A549 (cell line): ENCODE measurements around the gene ACSL5. TPM values are rescaled to one million over a fixed set of nuclear protein-coding genes. Genes with fewer than 3 reads are reported as not detected.

ENCODE experiments used
- ATAC-seq, 2 experiments: fragments of 200-7000 bp in 1 of 2; fragments of >200 bp in 1 of 2; cut with Nextera tagmentation in 1 of 2; cut with Tn5 transposase in 1 of 2; 3 replicates each; pipeline versions ENCODE4 v1.8.0 to v1.9.1; 2018 to 2020; ENCODE audit warnings: mild to moderate bottlenecking in 1 of 2, moderate library complexity in 1 of 2
- CTCF ChIA-PET: fragments of 300-600 bp; sonication (Branson Sonifier 250); formaldehyde crosslinking; extraction: SDS; loops from one replicate; lab custom pipeline; 2021; ENCODE audit warnings: antibody characterized with exemption, inconsistent platforms; lab: Yijun Ruan, JAX
- POLR2A ChIA-PET: fragments of 350-600 bp; formaldehyde crosslinking; extraction: SDS; loops from one replicate; lab custom pipeline; 2021; ENCODE audit warnings: antibody characterized with exemption, inconsistent platforms; lab: Yijun Ruan, JAX
- DNase-seq, 2 experiments: peaks; one replicate each; pipeline versions ENCODE4 v3.0.0 to v3.0.0-alpha.2; 2011 to 2016; ENCODE audit warnings: low read depth in 1 of 2, low spot score in 1 of 2
- FAIRE-seq: peaks from 2 replicates; lab custom pipeline; 2011; peaks lifted over from hg19 to GRCh38; lab: Jason Lieb, UNC
- H3K27ac ChIP-seq, 2 experiments: fragments of >200 bp; sonication (Bioruptor Twin); formaldehyde crosslinking; 3 replicates each; pipeline ENCODE4 v1.5.1; 2016 to 2017
- H3K4me1 ChIP-seq: fragments of >200 bp; sonication (Bioruptor Twin); formaldehyde crosslinking; 3 replicates; pipeline ENCODE4 v1.6.1; 2016
- H3K4me2 ChIP-seq: fragments of >200 bp; sonication (Bioruptor Twin); formaldehyde crosslinking; 3 replicates; pipeline ENCODE4 v1.6.1; 2016
- H3K4me3 ChIP-seq: fragments of >200 bp; sonication (Bioruptor Twin); formaldehyde crosslinking; 3 replicates; pipeline ENCODE4 v1.5.1; 2016
- H3K9me3 ChIP-seq: fragments of >200 bp; sonication (Bioruptor Twin); formaldehyde crosslinking; 3 replicates; pipeline ENCODE4 v1.6.1; 2016
- BCL3 ChIP-seq: fragments of >200 bp; sonication (Bioruptor Twin); formaldehyde crosslinking; IDR thresholded peaks from 3 replicates; pipeline ENCODE4 v1.6.1; 2016
- BHLHE40 ChIP-seq: IDR thresholded peaks from 2 replicates; pipeline ENCODE4 v1.6.1; 2012; ENCODE audit warnings: low read depth, low read length, inconsistent platforms
- CBX2 ChIP-seq: fragments of 200-600 bp; sonication (generic); IDR thresholded peaks from 2 replicates; pipeline ENCODE4 v1.6.1; 2016; ENCODE audit warnings: low read depth, mild to moderate bottlenecking, borderline replicate concordance
- CEBPB ChIP-seq, 2 experiments: fragments of >200 bp in 1 of 2; sonication (Bioruptor Twin) in 1 of 2; formaldehyde crosslinking in 1 of 2; IDR thresholded peaks; 2 replicates each; pipeline ENCODE4 v1.6.1; 2012 to 2016
- E2F6 ChIP-seq: IDR thresholded peaks from 2 replicates; pipeline ENCODE4 v1.6.1; 2012; ENCODE audit warnings: low read depth, borderline replicate concordance
- EHF ChIP-seq: fragments of 250-450 bp; sonication (Bioruptor Pico); IDR thresholded peaks from 2 replicates; pipeline ENCODE4 v1.5.0; 2020; ENCODE audit warnings: mild to moderate bottlenecking
- EHMT2 ChIP-seq: fragments of 200-600 bp; sonication (generic); IDR thresholded peaks from 2 replicates; pipeline ENCODE4 v1.6.1; 2016; ENCODE audit warnings: antibody characterized with exemption, low read depth, mild to moderate bottlenecking, moderate library complexity
- FOSB ChIP-seq: fragments of 250-450 bp; sonication (Bioruptor Pico); IDR thresholded peaks from 2 replicates; pipeline ENCODE4 v1.5.0; 2020; ENCODE audit warnings: mild to moderate bottlenecking, moderate library complexity
- HES2 ChIP-seq: fragments of >200 bp; sonication (Bioruptor Twin); formaldehyde crosslinking; IDR thresholded peaks from 2 replicates; pipeline ENCODE4 v1.6.1; 2016
- HOXA7 ChIP-seq: fragments of 250-450 bp; sonication (Bioruptor Pico); IDR thresholded peaks from 2 replicates; pipeline ENCODE4 v1.5.0; 2020; ENCODE audit warnings: mild to moderate bottlenecking, moderate library complexity
- HOXB13 ChIP-seq: fragments of 250-450 bp; sonication (Bioruptor Pico); IDR thresholded peaks from 2 replicates; pipeline ENCODE4 v1.5.0; 2020; ENCODE audit warnings: low read depth, mild to moderate bottlenecking, moderate library complexity
- HOXB5 ChIP-seq: fragments of 250-450 bp; sonication (Bioruptor Pico); IDR thresholded peaks from 2 replicates; pipeline ENCODE4 v1.5.0; 2020; ENCODE audit warnings: mild to moderate bottlenecking, moderate library complexity
- JUN ChIP-seq, 2 experiments: fragments of >200 bp; sonication (Bioruptor Twin); formaldehyde crosslinking; IDR thresholded peaks; 2 replicates in 1 of 2; 3 replicates in 1 of 2; pipeline ENCODE4 v1.6.1; 2016 to 2017
- JUNB ChIP-seq: fragments of >200 bp; sonication (Bioruptor Twin); formaldehyde crosslinking; IDR thresholded peaks from 2 replicates; pipeline ENCODE4 v1.6.1; 2016
- KDM1A ChIP-seq: fragments of 200-600 bp; sonication (generic); IDR thresholded peaks from 2 replicates; pipeline ENCODE4 v1.6.1; 2016; ENCODE audit warnings: low read depth, mild to moderate bottlenecking
- MAX ChIP-seq: IDR thresholded peaks from 2 replicates; pipeline ENCODE4 v1.6.1; 2012
- MAZ ChIP-seq: fragments of 150-350 bp; IDR thresholded peaks from 2 replicates; pipeline ENCODE4 v1.6.1; 2014; ENCODE audit warnings: antibody characterized with exemption, low read depth, low read length, borderline replicate concordance
- MYC ChIP-seq: IDR thresholded peaks from 2 replicates; pipeline ENCODE4 v1.6.1; 2012; ENCODE audit warnings: mild to moderate bottlenecking, inconsistent platforms, low read length, improper control_type of control experiment, borderline replicate concordance
- PHF8 ChIP-seq: fragments of 200-600 bp; sonication (generic); IDR thresholded peaks from 2 replicates; pipeline ENCODE4 v1.6.1; 2016; ENCODE audit warnings: low read depth, mild to moderate bottlenecking, antibody characterized with exemption, moderate library complexity, borderline replicate concordance
- POLR2A ChIP-seq: IDR thresholded peaks from 2 replicates; pipeline ENCODE4 v1.6.1; 2012; ENCODE audit warnings: mild to moderate bottlenecking, low read length
- RAD21 ChIP-seq, 2 experiments: fragments of >200 bp in 1 of 2; sonication (Bioruptor Twin) in 1 of 2; formaldehyde crosslinking in 1 of 2; IDR thresholded peaks in 1 of 2; conservative IDR thresholded peaks in 1 of 2; 2 replicates in 1 of 2; 3 replicates in 1 of 2; pipeline ENCODE4 v1.6.1; 2012 to 2018; ENCODE audit warnings: inconsistent platforms in 1 of 2
- RFX5 ChIP-seq: fragments of 450-650 bp; IDR thresholded peaks from 2 replicates; pipeline ENCODE4 v1.7.1; 2014; ENCODE audit warnings: antibody characterized with exemption, mild to moderate bottlenecking, moderate library complexity
- SMC3 ChIP-seq: fragments of >200 bp; sonication (Bioruptor Twin); formaldehyde crosslinking; IDR thresholded peaks from 3 replicates; pipeline ENCODE4 v1.6.1; 2018; ENCODE audit warnings: inconsistent platforms
- SREBF2 ChIP-seq: fragments of 450-650 bp; IDR thresholded peaks from 2 replicates; pipeline ENCODE4 v1.6.1; 2014; ENCODE audit warnings: mild to moderate bottlenecking, moderate library complexity
- TFCP2L1 ChIP-seq: fragments of 250-450 bp; sonication (Bioruptor Pico); IDR thresholded peaks from 2 replicates; pipeline ENCODE4 v1.5.0; 2021; ENCODE audit warnings: mild to moderate bottlenecking
- TP53 ChIP-seq: fragments of 250-450 bp; sonication (Bioruptor Pico); IDR thresholded peaks from 2 replicates; pipeline ENCODE4 v1.5.0; 2021; ENCODE audit warnings: mild to moderate bottlenecking, moderate library complexity
- ZC3H11A ChIP-seq: fragments of 450-650 bp; IDR thresholded peaks from 2 replicates; pipeline ENCODE4 v1.6.1; 2014; ENCODE audit warnings: antibody characterized with exemption, mild to moderate bottlenecking
- ZSCAN20 ChIP-seq: fragments of 250-450 bp; sonication (Bioruptor Pico); IDR thresholded peaks from 2 replicates; pipeline ENCODE4 v1.8.0; 2022; ENCODE audit warnings: mild to moderate bottlenecking, moderate library complexity
- WGBS: methylation state at CpG from one replicate; pipeline ENCODE4 v1.1.6; 2017; ENCODE audit errors: missing lambda C conversion rate; 5-methylcytosine and 5-hydroxymethylcytosine counted together
- polyA plus RNA-seq, 4 experiments: library from polyadenylated mRNA; depleted of rRNA in 3 of 4; stranded (reverse); fragments of >200 nt; fragmentation: RNase III in 1 of 4; extraction: RNeasy Plus Mini Kit Qiagen cat#74134 plus additional on column Dnase treatment in 1 of 4; gene quantifications; 2 replicates in 3 of 4; 3 replicates in 1 of 4; pipeline ENCODE4 v1.2.3, GENCODE V29; 2011 to 2017
- TF ChIP-seq, protein P1 (sequence below): fragments of 250-450 bp; sonication (Bioruptor Pico); IDR thresholded peaks from 2 replicates; pipeline ENCODE4 v1.5.0; 2020; ENCODE audit warnings: low read depth, mild to moderate bottlenecking, moderate library complexity

Gene ACSL5
- polyA plus RNA-seq, 2 of the 4 experiments (the other 2 are of a cell fraction) = 0.15 to 0.25 TPM

DNA sequence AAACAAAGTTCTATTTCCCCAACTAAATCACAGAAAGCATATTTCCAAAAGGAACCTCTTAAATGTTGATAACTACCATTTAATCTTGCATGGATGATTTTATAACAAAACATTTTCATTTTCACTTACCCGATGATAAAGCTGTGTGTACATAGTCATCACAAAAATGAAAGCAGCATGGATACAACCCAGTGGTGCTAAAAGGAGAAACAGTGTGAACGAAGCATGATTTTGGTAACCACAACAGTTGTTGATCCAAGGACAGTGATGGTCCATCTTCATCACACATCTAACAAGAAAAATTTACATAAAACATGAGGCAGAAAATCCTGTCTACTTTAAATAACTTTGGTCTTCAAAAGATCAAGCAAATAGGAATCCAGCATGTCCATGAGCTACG lies 68.1 kb downstream of the ACSL5 start:
- ChIA-PET CTCF (interaction anchor here (1.0 to 1.3 kb wide), 2 partner anchors 11 to 30 kb away, joined by 3 read pairs; no protein-coding TSS in a partner anchor), POLR2A (no interaction called here)
- Histone ChIP-seq H3K9me3 (no peaks in the 10 kb centered on the region), H3K27ac (no peak overlapping the region), H3K4me2 (no peak overlapping the region), H3K4me1 (peaks cover 9% of the 10 kb centered on the region), H3K4me3 (no peak overlapping the region)
- DNase-seq = no peak
- no peak for ATAC-seq
- FAIRE-seq = no peak
- TF ChIP-seq MAZ (no peak), SMC3 (no peak), SREBF2 (no peak), HOXB5 (CRISPR knock-in tag) (no peak), POLR2A (no peak), RAD21 (conservative IDR thresholded peaks at IDR 0.05 in 1 of 2, IDR thresholded peaks at IDR 0.05 in 1 of 2) (no peak), ZC3H11A (no peak), EHF (no peak), HOXB13 (CRISPR knock-in tag) (no peak), MYC (no peak), CBX2 (no peak)
- TF ChIP-seq, protein P1, sequence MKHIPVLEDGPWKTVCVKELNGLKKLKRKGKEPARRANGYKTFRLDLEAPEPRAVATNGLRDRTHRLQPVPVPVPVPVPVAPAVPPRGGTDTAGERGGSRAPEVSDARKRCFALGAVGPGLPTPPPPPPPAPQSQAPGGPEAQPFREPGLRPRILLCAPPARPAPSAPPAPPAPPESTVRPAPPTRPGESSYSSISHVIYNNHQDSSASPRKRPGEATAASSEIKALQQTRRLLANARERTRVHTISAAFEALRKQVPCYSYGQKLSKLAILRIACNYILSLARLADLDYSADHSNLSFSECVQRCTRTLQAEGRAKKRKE (CRISPR knock-in tag) = no peak
- 47% methylated on average over 3 of the region's 3 CpGs for WGBS

DNA sequence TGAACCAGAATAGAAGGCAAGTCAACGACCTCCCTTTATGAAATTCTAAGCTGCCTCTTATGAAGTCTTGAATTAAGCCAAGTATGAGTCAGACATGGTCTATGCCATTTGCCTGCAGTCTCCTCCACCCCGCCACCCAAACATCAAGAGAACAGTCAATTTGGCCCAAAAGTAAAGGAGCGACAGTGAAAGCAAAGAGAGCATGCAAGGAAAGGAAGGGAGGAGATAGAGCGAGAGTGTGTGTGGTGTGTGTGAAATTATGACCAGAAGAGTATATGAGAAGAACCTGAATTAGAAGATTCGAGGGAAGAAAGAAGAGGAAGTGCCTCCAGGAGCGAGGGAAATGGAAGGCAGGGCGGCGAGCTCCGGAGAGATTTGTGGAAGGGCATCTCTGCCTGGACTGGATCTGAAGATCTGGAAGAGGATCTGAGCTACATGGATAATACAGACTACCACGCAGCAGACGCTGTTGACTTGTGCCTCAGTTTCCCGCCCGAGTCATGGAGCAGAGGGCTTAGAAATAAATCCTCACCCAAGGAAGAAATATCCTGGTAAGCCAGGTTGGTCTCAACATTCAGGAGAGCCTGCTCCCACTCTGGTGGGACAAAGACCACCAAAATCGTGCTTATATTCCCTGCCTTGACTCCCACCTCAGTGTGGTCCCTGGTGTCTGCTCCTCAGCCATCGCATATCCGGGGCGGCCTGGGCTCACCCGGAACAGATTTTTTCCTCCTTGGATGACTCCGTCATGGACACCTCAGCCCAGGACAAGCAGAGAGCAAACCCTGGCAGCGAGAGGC lies 72.3 kb downstream of the ACSL5 start:
- WGBS = 4% methylated on average over 19 of the region's 20 CpGs
- peak overlapping the region; percentile 98 to 99 for H3K27ac ChIP-seq
- FAIRE-seq (no peak), ATAC-seq (no peak), DNase-seq (peak in 1 of 2 experiments; percentile 5)
- H3K4me1 ChIP-seq = peaks cover 17% of the 10 kb centered on the region
- ChIA-PET CTCF (interaction anchor here (0.9 to 1.3 kb wide), 5 partner anchors 10 to 309 kb away, joined by 3 to 5 read pairs (median 3); no protein-coding TSS in a partner anchor), POLR2A (interaction anchor here (0.9 to 1.5 kb wide), 4 partner anchors 10 to 263 kb away, joined by 3 to 9 read pairs (median 3); partner anchors contain the start of gene GPAM)
- TF ChIP-seq FOSB (CRISPR knock-in tag) = no peak
- no peak for TF ChIP-seq CBX2
- peak; percentile 81; the same call in 1 of the 2 replicates for TF ChIP-seq PHF8
- no peak for TF ChIP-seq JUN (IDR thresholded peaks at IDR 0.05)
- peak overlapping the region; percentile 89 for H3K4me3 ChIP-seq
- no peaks in the 10 kb centered on the region for H3K9me3 ChIP-seq
- H3K4me2 ChIP-seq = peak overlapping the region; percentile 94

DNA sequence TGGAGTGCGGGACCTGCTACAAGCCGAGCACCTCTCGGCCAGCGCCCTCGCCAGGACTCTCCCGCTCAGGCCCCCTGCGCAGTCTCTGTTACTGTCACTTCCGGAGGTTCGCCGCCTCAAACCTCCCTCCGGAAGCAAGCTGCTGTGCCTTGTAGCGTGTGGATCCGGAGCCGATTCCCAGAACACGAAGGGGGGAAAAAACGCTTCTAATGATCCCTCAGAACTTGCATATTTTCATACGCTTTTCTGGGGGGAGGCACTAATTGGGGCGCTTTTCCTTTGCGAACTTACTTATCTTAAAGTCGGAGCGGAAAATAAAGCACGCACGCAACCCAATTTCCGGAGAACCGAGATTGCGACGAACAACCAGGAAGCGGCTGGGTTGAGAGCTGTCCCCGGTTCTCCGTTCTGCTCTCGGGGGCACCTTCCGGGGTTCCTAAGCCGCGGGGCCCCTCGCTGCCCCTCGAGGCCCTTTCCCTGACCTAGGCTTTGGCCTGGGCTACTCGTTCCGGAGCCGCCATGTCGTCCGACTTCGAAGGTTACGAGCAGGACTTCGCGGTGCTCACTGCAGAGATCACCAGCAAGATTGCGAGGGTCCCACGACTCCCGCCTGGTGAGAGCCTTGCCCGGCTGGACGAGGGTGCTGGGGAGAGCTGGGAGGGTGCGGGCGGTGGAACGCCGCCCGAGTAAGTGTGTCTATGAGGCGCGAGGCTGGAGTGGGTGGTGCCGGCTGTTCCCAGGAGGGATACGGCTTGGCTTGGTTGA lies 73.1 kb downstream of the ACSL5 start, which contains the start of the genes VTI1A and ZDHHC6:
Gene VTI1A (plus strand): TSS at position 361 of the 765 bp plus-strand sequence. CDS start 159 bp downstream, at position 520.
Gene ZDHHC6 (minus strand): TSS at position 60 of the 765 bp plus-strand sequence. CDS start 1,478 bp downstream, outside the sequence.
- H3K4me1 ChIP-seq = peaks cover 17% of the 10 kb centered on the region
- ATAC-seq (peak; percentile 98 to 99), DNase-seq (peak; percentile 68 to 89), FAIRE-seq (no peak)
- POLR2A ChIA-PET = interaction anchor here (0.6 to 1.5 kb wide), 5 partner anchors 11 to 263 kb away, joined by 3 to 9 read pairs (median 3); partner anchors contain the start of gene GPAM
- H3K4me2 ChIP-seq = peak within 1 kb of the TSS; percentile 94
- CTCF ChIA-PET = interaction anchor here (0.9 to 1.3 kb wide), 5 partner anchors 11 to 310 kb away, joined by 3 to 5 read pairs (median 3); no protein-coding TSS in a partner anchor
- H3K27ac ChIP-seq = peak within 1 kb of the TSS; percentile 98 to 99
- H3K9me3 ChIP-seq = no peaks in the 10 kb centered on the region
- 2% methylated on average over 36 of the region's 59 CpGs for WGBS
- H3K4me3 ChIP-seq = peak within 1 kb of the TSS; percentile 89
- TF ChIP-seq BCL3 (0 out of 3 replicates have a peak, but pooled peaks have one; percentile 53), TP53 (CRISPR knock-in tag) (no peak), POLR2A (peak; percentile 93), HOXA7 (CRISPR knock-in tag) (no peak), ZC3H11A (0 out of 2 replicates have a peak, but pooled peaks have one; percentile 14), EHMT2 (no peak), RFX5 (peak; percentile 61; the same call in 1 of the 2 replicates), TFCP2L1 (CRISPR knock-in tag) (no peak), MAZ (no peak), BHLHE40 (no peak), HES2 (no peak), E2F6 (peak; percentile 57), KDM1A (no peak), ZSCAN20 (CRISPR knock-in tag) (no peak), MAX (peak; percentile 80; the same call in 1 of the 2 replicates), CEBPB (IDR thresholded peaks at IDR 0.05) (peak in 1 of 2 experiments; percentile 24; a peak in 1 of 4 replicates), JUNB (no peak), SMC3 (no peak)
